ENCODE results near the gene CLDN2.
"Not testable (repeated sequence)": the region's sequence is repeated elsewhere in the genome, so short reads cannot be mapped to it uniquely, and the experiment has no call there.

The CLDN2 gene

GRCh38 chrX:106919932-106920452, at the start of gene CLDN2:
Gene CLDN2 (plus strand): TSS chrX:106920402. CDS start chrX:106928229, 7,827 bp downstream.
- no peak for DNase-seq

GRCh38 chrX:106872796-106873195, 47.4 kb upstream of the CLDN2 start:
- DNase-seq = not testable (repeated sequence)

- no peak for DNase-seq
Measured at GRCh38 chrX:106874075-106874474, 46.1 kb upstream of the CLDN2 start.

- no peak for DNase-seq
Measured at GRCh38 chrX:106875151-106875550, 45.1 kb upstream of the CLDN2 start.

GRCh38 chrX:106889468-106889867, 30.7 kb upstream of the CLDN2 start:
- no peak for DNase-seq

GRCh38 chrX:106891762-106892460, 28.3 kb upstream of the CLDN2 start:
- no peak for DNase-seq

- DNase-seq = peak in 11 of 14 donors; percentile 0 to 44 (median 12)
Measured at GRCh38 chrX:106894392-106894909, 25.8 kb upstream of the CLDN2 start.

GRCh38 chrX:106894978-106895452, 25.2 kb upstream of the CLDN2 start:
- DNase-seq = no peak

- DNase-seq = no peak
Measured at GRCh38 chrX:106897259-106897658, 22.9 kb upstream of the CLDN2 start.

GRCh38 chrX:106898462-106898861, 21.7 kb upstream of the CLDN2 start:
- no peak for DNase-seq

- no peak for DNase-seq
Measured at GRCh38 chrX:106899276-106899675, 20.9 kb upstream of the CLDN2 start.

GRCh38 chrX:106899841-106900240, 20.4 kb upstream of the CLDN2 start:
- DNase-seq = no peak

- DNase-seq = no peak
Measured at GRCh38 chrX:106901341-106901740, 18.9 kb upstream of the CLDN2 start.

- no peak for DNase-seq
Measured at GRCh38 chrX:106901781-106902219, 18.4 kb upstream of the CLDN2 start.

GRCh38 chrX:106902684-106903083, 17.5 kb upstream of the CLDN2 start:
- DNase-seq = no peak

GRCh38 chrX:106903291-106903824, 16.8 kb upstream of the CLDN2 start, which contains the start of gene RIPPLY1:
Gene RIPPLY1 (minus strand): TSS chrX:106903341. CDS start chrX:106903287, 54 bp downstream.
- DNase-seq = no peak

- DNase-seq = no peak
Measured at GRCh38 chrX:106903856-106904528, 16.2 kb upstream of the CLDN2 start.

GRCh38 chrX:106905064-106905708, 15.0 kb upstream of the CLDN2 start:
- no peak for DNase-seq

GRCh38 chrX:106906361-106906760, 13.8 kb upstream of the CLDN2 start:
- no peak for DNase-seq

- DNase-seq = no peak
Measured at GRCh38 chrX:106912864-106913263, 7.3 kb upstream of the CLDN2 start.

GRCh38 chrX:106917830-106918500, 2.2 kb upstream of the CLDN2 start:
- no peak for DNase-seq

GRCh38 chrX:106921637-106922036, 1.4 kb downstream of the CLDN2 start:
- no peak for DNase-seq

All from C1 segment of cervical spinal cord (tissue), 14 donors.